Endothelial cell of umbilical vein (primary cell): ENCODE results near the gene TM4SF18. TPM values are rescaled to one million over a fixed set of nuclear protein-coding genes. Genes with fewer than 3 reads are reported as not detected.

ENCODE experiments used
- BruUV-seq: library from RNA; stranded (reverse); fragments of 400-500 nt; replicated peaks from 2 replicates; lab custom pipeline; 2021; lab: Mats Ljungman, UMichigan
- CTCF ChIA-PET: fragments of 300-600, 350-600 bp; sonication (Branson Sonifier 250); formaldehyde crosslinking; loops from one replicate; lab custom pipeline; 2021; ENCODE audit warnings: antibody characterized with exemption, inconsistent platforms; lab: Charles Lee
- POLR2A ChIA-PET: fragments of 300-600, 350-600 bp; sonication (Branson Sonifier 250); formaldehyde crosslinking; loops from one replicate; lab custom pipeline; 2021; ENCODE audit warnings: antibody characterized with exemption, inconsistent platforms; lab: Charles Lee
- DNase-seq: peaks from one replicate; pipeline ENCODE4 v3.0.0-alpha.2; 2011; ENCODE audit warnings: low read depth, low spot score
- FAIRE-seq: peaks from 2 replicates; lab custom pipeline; 2011; peaks lifted over from hg19 to GRCh38; lab: Jason Lieb, UNC
- H2AFZ ChIP-seq: 2 replicates; pipeline ENCODE4 v1.6.0; 2012; ENCODE audit warnings: low read depth, low read length, control low read depth, inconsistent platforms
- H3K27ac ChIP-seq: 2 replicates; pipeline ENCODE4 v1.5.1; 2011; ENCODE audit warnings: low read depth, mild to moderate bottlenecking, control low read depth, low read length, moderate library complexity; ENCODE audit not compliant: insufficient read depth
- H3K27me3 ChIP-seq, 2 experiments: 2 replicates each; pipeline versions ENCODE4 v1.6.0 to v1.6.1; 2011; ENCODE audit warnings: low read length in 2 of 2, mixed read lengths in 1 of 2; ENCODE audit not compliant: control insufficient read depth in 2 of 2, insufficient read depth in 2 of 2
- H3K36me3 ChIP-seq, 2 experiments: 2 replicates in 1 of 2; 3 replicates in 1 of 2; pipeline ENCODE4 v1.5.1; 2011; ENCODE audit warnings: low read length in 2 of 2, mild to moderate bottlenecking in 1 of 2, moderate library complexity in 1 of 2; ENCODE audit not compliant: control insufficient read depth in 2 of 2, insufficient read depth in 2 of 2; ENCODE audit errors: extremely low read depth in 1 of 2
- H3K4me1 ChIP-seq: 3 replicates; pipeline ENCODE4 v1.5.1; 2011; ENCODE audit warnings: mild to moderate bottlenecking, low read length; ENCODE audit not compliant: control insufficient read depth, insufficient read depth; ENCODE audit errors: extremely low read depth
- H3K4me2 ChIP-seq: 2 replicates; pipeline ENCODE4 v1.6.1; 2011; ENCODE audit warnings: low read length, control low read depth, mixed read lengths; ENCODE audit not compliant: insufficient read depth
- H3K4me3 ChIP-seq, 3 experiments: fragments of 200-600 bp in 1 of 3; sonication (generic), shearing (Covaris generic) in 1 of 3; replicated peaks in 1 of 3; 2 replicates each; pipeline ENCODE4 v1.5.1; 2011 to 2016; ENCODE audit warnings: control low read depth in 3 of 3, low read length in 3 of 3, mild to moderate bottlenecking in 2 of 3, inconsistent platforms in 1 of 3, low read depth in 1 of 3, moderate library complexity in 1 of 3; ENCODE audit not compliant: insufficient read depth in 1 of 3
- H3K79me2 ChIP-seq: 2 replicates; pipeline ENCODE4 v1.6.0; 2012; ENCODE audit warnings: low read length, inconsistent platforms; ENCODE audit not compliant: control insufficient read depth, insufficient read depth
- H3K9ac ChIP-seq: replicated peaks from 2 replicates; pipeline ENCODE3; 2011; ENCODE audit warnings: low read length, control low read depth; ENCODE audit not compliant: insufficient read depth; ENCODE audit errors: extremely low read depth
- H3K9me1 ChIP-seq: replicated peaks from 3 replicates; pipeline ENCODE4 v1.6.0; 2011; ENCODE audit warnings: mild to moderate bottlenecking, low read length; ENCODE audit not compliant: control insufficient read depth, insufficient read depth; ENCODE audit errors: extremely low read depth
- H3K9me3 ChIP-seq: replicated peaks from 2 replicates; pipeline ENCODE4 v1.5.1; 2012; ENCODE audit warnings: low read length, inconsistent platforms; ENCODE audit not compliant: control insufficient read depth, insufficient read depth
- H4K20me1 ChIP-seq: replicated peaks from 2 replicates; pipeline ENCODE3; 2011; ENCODE audit warnings: mild to moderate bottlenecking, low read length; ENCODE audit not compliant: control insufficient read depth, insufficient read depth; ENCODE audit errors: extremely low read depth
- EZH2 ChIP-seq: IDR thresholded peaks from 2 replicates; pipeline ENCODE4 v1.6.1; 2012; ENCODE audit warnings: borderline replicate concordance, low read depth, mild to moderate bottlenecking, moderate library complexity, low read length, inconsistent platforms; ENCODE audit not compliant: severe bottlenecking
- FOS ChIP-seq: IDR thresholded peaks from 2 replicates; pipeline ENCODE4 v1.6.1; 2011; ENCODE audit warnings: mild to moderate bottlenecking, low read length, moderate library complexity, borderline replicate concordance; ENCODE audit not compliant: insufficient read depth
- GATA2 ChIP-seq: IDR thresholded peaks from 2 replicates; pipeline ENCODE4 v1.7.0; 2011; ENCODE audit warnings: low read depth, mild to moderate bottlenecking, moderate library complexity, mixed read lengths, low read length; ENCODE audit not compliant: insufficient read length, insufficient read depth
- JUN ChIP-seq: IDR thresholded peaks from 2 replicates; pipeline ENCODE4 v1.6.1; 2011; ENCODE audit warnings: borderline replicate concordance, low read depth; ENCODE audit not compliant: insufficient read length, insufficient read depth
- MYC ChIP-seq: IDR thresholded peaks from one replicate; pipeline ENCODE4 v1.6.1; 2011; ENCODE audit warnings: mild to moderate bottlenecking, low read depth, low read length
- POLR2A ChIP-seq: IDR thresholded peaks from 2 replicates; pipeline ENCODE4 v1.6.1; 2012; ENCODE audit warnings: low read depth, mild to moderate bottlenecking, control low read depth, low read length
- POLR2AphosphoS5 ChIP-seq: IDR thresholded peaks from 2 replicates; pipeline ENCODE4 v1.6.1; 2012; ENCODE audit warnings: low read depth, mild to moderate bottlenecking, control low read depth, low read length, moderate library complexity; ENCODE audit not compliant: insufficient read depth
- dilution Hi-C: fragments of 300-500 bp; cut with MboI; formaldehyde crosslinking; loops from one replicate; pipeline ENCODE4 v1.15.0; 2019; ENCODE audit warnings: low sequenced_read_pairs; ENCODE audit not compliant: extremely low pct_ligation_motif_present
- intact Hi-C: fragments of 100-400 bp; cut with micrococcal nuclease; formaldehyde crosslinking; loops from one replicate; pipeline ENCODE4 v1.10.0; 2022
- polyA plus RNA-seq, 4 experiments: library from polyadenylated mRNA; depleted of rRNA in 3 of 4; stranded (reverse) in 3 of 4; unstranded in 1 of 4; fragments of >200 nt; gene quantifications; 2 replicates each; pipeline versions ENCODE4 v1.2.1 to v1.2.3, GENCODE V29; 2011 to 2012; ENCODE audit warnings: missing spikeins in 1 of 4
- total RNA-seq: library from RNA; stranded (reverse); gene quantifications from 2 replicates; pipeline ENCODE4 v1.2.3, GENCODE V29; 2021
- TF ChIP-seq, protein P1 (sequence below), 2 donors: IDR thresholded peaks; 1 replicate in 1 of 2; 2 replicates in 1 of 2; pipeline ENCODE4 v1.5.1; 2011; ENCODE audit warnings: low read length in 2 of 2, mild to moderate bottlenecking in 2 of 2, moderate library complexity in 2 of 2, control low read depth in 1 of 2, inconsistent platforms in 1 of 2, low read depth in 1 of 2; ENCODE audit not compliant: insufficient read depth in 1 of 2; ENCODE audit errors: extremely low read depth in 1 of 2
- TF ChIP-seq, protein P2 (sequence below): IDR thresholded peaks from 2 replicates; pipeline ENCODE4 v1.6.1; 2011; ENCODE audit not compliant: insufficient read depth, insufficient read length

The TM4SF18 gene
- total and polyA plus RNA-seq, 2 donors (not counting 3 experiments of a cell fraction or from before 2014, with no cell fraction given): 158 to 163 TPM

DNA sequence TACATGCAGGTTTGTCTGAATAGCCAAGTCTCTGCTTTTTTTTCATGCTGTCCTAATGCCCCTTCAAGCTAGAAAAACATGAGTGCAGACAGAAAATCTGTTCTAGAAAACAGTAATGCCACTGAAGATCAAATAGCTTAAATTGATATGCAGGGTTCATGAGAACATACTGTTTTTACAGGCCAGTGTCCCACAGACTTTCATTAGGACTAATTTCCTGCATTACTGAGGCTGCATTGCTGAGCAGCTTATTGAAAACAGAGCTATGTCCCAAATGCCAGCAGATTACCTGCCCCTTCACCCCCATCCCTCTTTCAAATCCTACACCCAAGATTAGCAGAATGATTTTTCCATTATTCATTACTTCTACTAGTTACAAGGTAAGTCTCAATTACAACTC is 665 bp downstream of the TM4SF18 start:
- Histone ChIP-seq H3K27ac (peak overlapping the region; percentile 92), H3K79me2 (peaks cover 8% of the 10 kb centered on the region), H3K36me3 (peaks cover 2% of the 10 kb centered on the region in 2 experiments), H3K9ac (peak overlapping the region; percentile 97), H3K4me3 (peak overlapping the region; percentile 17 to 92 (median 35)), H3K9me1 (no peaks in the 10 kb centered on the region), H3K4me1 (peaks cover 52% of the 10 kb centered on the region), H4K20me1 (no peaks in the 10 kb centered on the region), H3K9me3 (no peaks in the 10 kb centered on the region), H3K27me3 (no peaks in the 10 kb centered on the region), H3K4me2 (peak overlapping the region; percentile 79), H2AFZ (peak overlapping the region; percentile 27)
- FAIRE-seq (peak; percentile 54), DNase-seq (peak; percentile 81)
- TSS peak; percentile 81 for BruUV-seq
- TF ChIP-seq POLR2A: no peak
- TF ChIP-seq GATA2: no peak
- no peak for TF ChIP-seq EZH2
- TF ChIP-seq, protein P1, sequence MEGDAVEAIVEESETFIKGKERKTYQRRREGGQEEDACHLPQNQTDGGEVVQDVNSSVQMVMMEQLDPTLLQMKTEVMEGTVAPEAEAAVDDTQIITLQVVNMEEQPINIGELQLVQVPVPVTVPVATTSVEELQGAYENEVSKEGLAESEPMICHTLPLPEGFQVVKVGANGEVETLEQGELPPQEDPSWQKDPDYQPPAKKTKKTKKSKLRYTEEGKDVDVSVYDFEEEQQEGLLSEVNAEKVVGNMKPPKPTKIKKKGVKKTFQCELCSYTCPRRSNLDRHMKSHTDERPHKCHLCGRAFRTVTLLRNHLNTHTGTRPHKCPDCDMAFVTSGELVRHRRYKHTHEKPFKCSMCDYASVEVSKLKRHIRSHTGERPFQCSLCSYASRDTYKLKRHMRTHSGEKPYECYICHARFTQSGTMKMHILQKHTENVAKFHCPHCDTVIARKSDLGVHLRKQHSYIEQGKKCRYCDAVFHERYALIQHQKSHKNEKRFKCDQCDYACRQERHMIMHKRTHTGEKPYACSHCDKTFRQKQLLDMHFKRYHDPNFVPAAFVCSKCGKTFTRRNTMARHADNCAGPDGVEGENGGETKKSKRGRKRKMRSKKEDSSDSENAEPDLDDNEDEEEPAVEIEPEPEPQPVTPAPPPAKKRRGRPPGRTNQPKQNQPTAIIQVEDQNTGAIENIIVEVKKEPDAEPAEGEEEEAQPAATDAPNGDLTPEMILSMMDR (IDR thresholded peaks at IDR 0.05; ENCODE audit: extremely low read depth in 1 of 2, insufficient read depth in 1 of 2, low read depth in 1 of 2, low read length in 2 of 2): no peak
- TF ChIP-seq POLR2AphosphoS5: no peak
- TF ChIP-seq FOS: no peak
- TF ChIP-seq, protein P2, sequence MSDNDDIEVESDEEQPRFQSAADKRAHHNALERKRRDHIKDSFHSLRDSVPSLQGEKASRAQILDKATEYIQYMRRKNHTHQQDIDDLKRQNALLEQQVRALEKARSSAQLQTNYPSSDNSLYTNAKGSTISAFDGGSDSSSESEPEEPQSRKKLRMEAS: no peak
- TF ChIP-seq JUN: no peak
- TF ChIP-seq MYC: no peak
- dilution Hi-C loops (no loop called here), intact Hi-C loops (loop anchor here (1.0 to 5.0 kb wide), 6 partner anchors 8 to 378 kb away; partner anchors contain the start of gene TM4SF1)
- ChIA-PET POLR2A (interaction anchor here (0.8 to 3.3 kb wide), 5 partner anchors 8 to 156 kb away, joined by 3 to 28 read pairs (median 12); partner anchors contain the start of gene TM4SF1), CTCF (interaction anchor here (0.8 to 5.2 kb wide), 19 partner anchors 8 to 377 kb away, joined by 3 to 61 read pairs (median 7); no protein-coding TSS in a partner anchor)
